Measurements from ENCODE around the gene DCST1.
A peak's percentile ranks its signal among the peaks of the same experiment; 100 is the strongest.

DCST1 gene

DNA sequence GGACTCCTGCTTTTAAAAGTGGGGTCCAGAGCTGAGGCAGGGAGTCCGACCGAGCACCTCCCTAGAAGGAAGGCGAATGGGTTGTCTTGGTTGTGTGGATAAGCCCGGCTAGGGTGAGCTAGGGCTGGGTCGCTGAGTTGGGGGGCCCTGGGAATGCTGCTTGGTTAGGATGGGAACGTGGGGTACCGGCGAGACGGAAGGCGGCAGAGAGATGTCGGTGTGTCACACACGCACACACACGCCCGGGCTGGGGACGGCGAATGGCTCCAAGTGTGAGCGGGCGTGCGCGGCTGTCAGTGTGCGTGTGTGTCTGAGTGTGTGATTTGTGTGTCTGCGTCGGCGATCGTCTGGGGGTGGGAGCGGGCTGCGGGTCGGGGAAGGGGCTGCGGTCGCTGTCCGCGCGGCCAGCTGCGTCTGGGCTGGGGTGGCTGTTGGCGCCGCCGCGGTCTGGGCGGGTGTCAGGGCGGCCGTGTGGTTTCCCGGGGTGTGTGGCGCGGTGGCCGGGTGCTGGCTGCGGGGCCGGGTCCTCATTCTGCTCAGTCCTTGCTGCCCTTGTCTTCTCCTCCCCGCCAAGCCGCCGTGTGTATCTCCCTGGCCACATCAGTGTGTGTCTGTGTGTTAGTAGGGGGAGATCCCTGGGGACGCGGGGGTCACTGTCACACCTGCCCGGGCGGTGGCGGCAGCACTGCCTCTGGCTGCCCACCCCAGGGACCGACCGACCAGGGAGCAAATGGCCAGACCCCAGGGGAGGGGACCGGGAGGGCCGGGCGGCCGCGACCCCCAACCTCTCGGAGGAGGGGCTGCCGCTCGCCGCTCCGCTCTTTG is 46.1 kb downstream of the DCST1 start:
- no peak for DNase-seq (ENCODE audit: extremely low spot score)
- CTCF ChIA-PET, result interaction anchor here (1.0 to 1.7 kb wide), 2 partner anchors 62 to 88 kb away, joined by 3 to 5 read pairs; no protein-coding TSS in a partner anchor
- TF ChIP-seq, protein P1, sequence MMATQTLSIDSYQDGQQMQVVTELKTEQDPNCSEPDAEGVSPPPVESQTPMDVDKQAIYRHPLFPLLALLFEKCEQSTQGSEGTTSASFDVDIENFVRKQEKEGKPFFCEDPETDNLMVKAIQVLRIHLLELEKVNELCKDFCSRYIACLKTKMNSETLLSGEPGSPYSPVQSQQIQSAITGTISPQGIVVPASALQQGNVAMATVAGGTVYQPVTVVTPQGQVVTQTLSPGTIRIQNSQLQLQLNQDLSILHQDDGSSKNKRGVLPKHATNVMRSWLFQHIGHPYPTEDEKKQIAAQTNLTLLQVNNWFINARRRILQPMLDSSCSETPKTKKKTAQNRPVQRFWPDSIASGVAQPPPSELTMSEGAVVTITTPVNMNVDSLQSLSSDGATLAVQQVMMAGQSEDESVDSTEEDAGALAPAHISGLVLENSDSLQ (IDR thresholded peaks at IDR 0.05), result peak; percentile 82
- no peak for TF ChIP-seq SP1 (IDR thresholded peaks at IDR 0.05)
- POLR2A ChIA-PET, result interaction anchor here (1.0 to 1.9 kb wide), 4 partner anchors 12 to 114 kb away, joined by 3 to 5 read pairs (median 4); partner anchors contain the start of gene ADAM15

DNA sequence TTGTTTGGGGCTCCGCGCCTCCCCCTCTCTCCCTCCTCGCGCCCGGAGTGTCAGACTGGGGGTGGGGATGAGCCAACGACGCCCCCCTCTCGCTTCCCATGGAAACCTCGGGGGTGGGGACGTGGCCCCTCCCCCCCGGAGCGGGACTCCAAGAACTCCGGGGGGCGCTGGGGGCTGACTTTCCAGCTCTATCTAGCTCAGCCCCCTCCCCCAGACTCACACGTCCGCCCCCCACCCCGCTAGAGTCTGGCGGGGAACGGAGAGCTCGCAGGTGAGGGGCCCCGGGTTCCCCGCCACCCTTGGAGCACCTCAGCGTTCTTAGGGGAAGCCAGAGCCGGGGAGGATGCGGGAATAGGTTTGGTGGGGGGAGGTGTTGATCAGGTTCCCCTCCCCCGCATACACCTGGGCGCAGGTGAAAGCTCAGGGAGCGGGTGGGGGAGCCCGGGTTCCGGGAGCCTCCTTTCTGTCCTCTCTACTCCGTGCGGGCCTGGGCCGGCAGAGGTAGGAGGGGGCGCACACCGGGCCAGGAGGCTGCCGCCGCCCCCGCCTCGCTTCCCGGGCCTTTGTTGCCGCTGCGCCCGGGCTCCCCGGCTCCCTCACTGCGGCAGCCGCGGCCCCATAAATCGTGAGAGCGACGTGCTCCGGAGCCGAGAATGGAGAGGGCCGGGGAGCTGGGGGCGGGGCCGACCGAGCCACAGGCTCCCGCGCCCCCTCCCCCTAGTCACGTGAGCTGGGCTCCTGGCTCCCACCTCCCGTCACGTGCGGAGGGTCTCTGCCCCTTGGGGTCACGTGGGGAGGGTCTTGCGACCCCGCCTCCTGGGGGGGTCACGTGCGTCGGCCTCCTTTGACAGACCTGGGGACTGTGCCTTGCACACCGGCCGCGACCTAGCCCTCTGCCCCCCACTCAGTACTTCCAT is 46.9 kb downstream of the DCST1 start:
- POLR2A ChIA-PET, result interaction anchor here (1.0 to 1.9 kb wide), 10 partner anchors 10 to 113 kb away, joined by 3 to 7 read pairs (median 4); partner anchors contain the start of genes ADAM15, DPM3 and KRTCAP2
- CTCF ChIA-PET, result interaction anchor here (0.6 to 1.7 kb wide), 3 partner anchors 10 to 87 kb away, joined by 3 to 5 read pairs (median 4); no protein-coding TSS in a partner anchor
- TF ChIP-seq L3MBTL2 (conservative IDR thresholded peaks at IDR 0.05), result peak; percentile 92
- TF ChIP-seq ZNF384 (IDR thresholded peaks at IDR 0.05), result no peak
- TF ChIP-seq SP1 (IDR thresholded peaks at IDR 0.05), result no peak
- no peak for TF ChIP-seq ELF4 (IDR thresholded peaks at IDR 0.05)
- TF ChIP-seq FOXA1 (IDR thresholded peaks at IDR 0.05), result no peak
- TF ChIP-seq BHLHE40 (IDR thresholded peaks at IDR 0.05; ENCODE audit: borderline replicate concordance), result no peak
- TF ChIP-seq ARNT (IDR thresholded peaks at IDR 0.05), result no peak
- TF ChIP-seq, protein P1 (IDR thresholded peaks at IDR 0.05), result peak; percentile 93
- no peak for TF ChIP-seq SUZ12 (IDR thresholded peaks at IDR 0.05)
- no peak for TF ChIP-seq FOXK2 (IDR thresholded peaks at IDR 0.05)
- 0 out of 2 replicates have a peak, but pooled peaks have one; percentile 62 for TF ChIP-seq FOXM1 (IDR thresholded peaks at IDR 0.05; ENCODE audit: borderline replicate concordance)
- TF ChIP-seq HDGF (IDR thresholded peaks at IDR 0.05; ENCODE audit: borderline replicate concordance), result no peak
- TF ChIP-seq NFRKB (IDR thresholded peaks at IDR 0.05), result no peak
- no peak for TF ChIP-seq CTBP1 (IDR thresholded peaks at IDR 0.05; ENCODE audit: borderline replicate concordance)
- no peak for TF ChIP-seq LEF1 (IDR thresholded peaks at IDR 0.05; ENCODE audit: borderline replicate concordance)
- no peak for TF ChIP-seq TARDBP (IDR thresholded peaks at IDR 0.05)
- DNase-seq (ENCODE audit: extremely low spot score), result peak; percentile 66

DNA sequence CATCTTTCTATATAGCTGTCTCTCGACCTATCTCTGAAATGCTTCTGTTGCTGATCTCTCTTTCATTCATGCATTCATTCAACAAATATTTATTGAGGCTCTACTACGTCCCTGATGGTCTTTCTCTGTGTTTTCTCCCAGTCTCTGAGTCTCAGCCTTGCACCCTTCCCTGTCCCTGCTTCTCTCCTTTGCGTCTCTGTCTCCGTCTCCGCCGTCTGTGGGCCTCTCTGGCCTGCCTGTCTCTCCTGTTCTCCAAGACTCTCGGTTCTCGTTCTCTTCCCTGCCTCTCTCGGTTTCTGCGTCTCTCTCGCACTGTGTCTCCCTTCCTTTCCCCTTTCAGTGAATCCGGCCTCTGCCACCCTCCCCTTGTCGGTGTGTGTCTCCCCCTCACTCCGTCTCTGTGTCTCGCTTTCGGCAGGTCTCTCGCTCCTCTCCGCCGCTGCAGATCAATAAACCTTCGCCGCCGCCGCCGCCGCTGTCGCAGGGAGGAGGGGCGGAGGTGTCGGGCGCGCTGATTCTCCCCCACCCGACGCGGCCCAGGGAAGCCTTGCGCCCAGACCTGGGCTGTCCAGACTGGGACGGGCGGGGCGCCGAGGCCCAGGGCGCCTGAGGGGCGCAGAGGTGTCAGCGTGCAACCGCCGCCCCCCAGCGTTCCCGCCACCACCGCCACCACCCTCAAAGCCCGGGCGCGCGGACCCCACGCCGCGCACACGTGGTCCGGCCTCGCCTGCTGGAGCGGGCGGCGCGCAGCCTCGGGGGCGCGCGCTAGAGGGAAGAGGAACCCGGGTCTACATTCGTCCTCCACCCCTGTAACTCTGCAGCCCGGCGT is 48.1 kb downstream of the DCST1 start:
- ChIA-PET POLR2A (interaction anchor here (1.0 to 1.9 kb wide), 9 partner anchors 11 to 92 kb away, joined by 3 to 7 read pairs (median 5); partner anchors contain the start of genes ADAM15, DPM3 and KRTCAP2), CTCF (interaction anchor here (0.6 to 1.7 kb wide), 3 partner anchors 9 to 86 kb away, joined by 3 to 5 read pairs (median 4); no protein-coding TSS in a partner anchor)
- DNase-seq (ENCODE audit: extremely low spot score), result no peak
- TF ChIP-seq L3MBTL2 (conservative IDR thresholded peaks at IDR 0.05) (0 out of 2 replicates have a peak, but pooled peaks have one; percentile 31), CTBP1 (IDR thresholded peaks at IDR 0.05; ENCODE audit: borderline replicate concordance) (no peak)

DNA sequence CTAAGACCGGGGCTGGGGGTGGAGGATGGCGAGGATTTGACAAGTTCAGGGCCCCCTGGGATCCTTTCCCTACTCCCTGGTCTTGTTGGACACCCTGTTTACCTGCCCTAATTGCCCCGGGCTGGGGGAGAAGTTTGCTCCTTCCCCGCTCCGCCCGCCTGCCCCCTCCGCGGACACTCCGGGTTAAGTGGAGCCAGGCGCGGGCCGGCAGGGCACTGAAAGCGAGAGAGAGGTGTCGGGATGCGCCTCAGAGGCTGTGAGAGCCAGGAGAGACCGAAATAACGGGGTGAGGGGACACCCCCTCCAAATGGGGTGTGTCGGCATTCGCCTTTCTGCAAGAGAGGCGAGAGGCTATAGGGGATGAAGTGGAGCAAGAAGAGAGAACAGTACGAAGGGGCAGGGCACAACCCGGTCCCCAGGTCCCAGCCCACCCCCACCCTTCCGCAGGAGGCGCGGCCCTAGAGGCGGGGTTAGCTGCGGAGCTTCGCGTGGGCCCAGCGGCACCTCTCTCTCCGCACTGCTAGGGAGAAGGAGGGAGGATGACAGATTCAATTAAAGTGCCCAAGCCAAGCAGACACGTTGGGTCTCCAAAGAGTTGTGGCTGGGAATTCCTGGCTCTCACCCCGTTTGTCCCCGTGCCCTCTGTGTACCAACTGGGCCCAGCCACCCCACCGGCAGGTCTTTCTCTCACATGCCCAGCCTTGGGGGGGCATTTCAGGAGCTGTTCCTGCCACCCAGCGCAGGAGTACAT is 48.9 kb downstream of the DCST1 start:
- DNase-seq (ENCODE audit: extremely low spot score), result no peak
- POLR2A ChIA-PET, result interaction anchor here (1.0 kb wide), 1 partner anchor 91 kb away, joined by 3 read pairs; the partner anchor contains the start of gene KRTCAP2

More for the DNA sequence above, 48.9 kb downstream of the DCST1 start:
- no peak for TF ChIP-seq SUZ12 (IDR thresholded peaks at IDR 0.05)
- TF ChIP-seq FOXA1 (IDR thresholded peaks at IDR 0.05), result no peak
- TF ChIP-seq, protein P1 (IDR thresholded peaks at IDR 0.05), result no peak
- TF ChIP-seq LEF1 (IDR thresholded peaks at IDR 0.05; ENCODE audit: borderline replicate concordance), result no peak
- no peak for TF ChIP-seq L3MBTL2 (conservative IDR thresholded peaks at IDR 0.05)
- TF ChIP-seq BHLHE40 (IDR thresholded peaks at IDR 0.05; ENCODE audit: borderline replicate concordance), result no peak
- TF ChIP-seq TARDBP (IDR thresholded peaks at IDR 0.05), result no peak
- no peak for TF ChIP-seq HDGF (IDR thresholded peaks at IDR 0.05; ENCODE audit: borderline replicate concordance)
- no peak for TF ChIP-seq FOXK2 (IDR thresholded peaks at IDR 0.05)
- no peak for TF ChIP-seq NFRKB (IDR thresholded peaks at IDR 0.05)
- TF ChIP-seq ZNF384 (IDR thresholded peaks at IDR 0.05), result no peak
- CTCF ChIA-PET, result interaction anchor here (0.7 kb wide), 1 partner anchor 20 kb away, joined by 3 read pairs; no protein-coding TSS in a partner anchor

Data from HEK293T (cell line).